H1 (cell line): Measurements from ENCODE around the gene NAGS. TPM values are rescaled to one million over a fixed set of nuclear protein-coding genes. Genes with fewer than 3 reads are reported as not detected.

Experiments used
- CTCF ChIA-PET: fragments of 300-600 bp; sonication (Branson Sonifier 250); formaldehyde crosslinking; loops from one replicate; lab custom pipeline; 2021; ENCODE audit not compliant: partially characterized antibody; lab: Charles Lee
- POLR2A ChIA-PET: fragments of 300-600 bp; sonication (Branson Sonifier 250); formaldehyde crosslinking; loops from one replicate; lab custom pipeline; 2021; ENCODE audit warnings: inconsistent platforms; ENCODE audit not compliant: partially characterized antibody; lab: Charles Lee
- DNase-seq, 2 experiments: peaks; one replicate each; pipeline versions ENCODE4 v3.0.0 to v3.0.0-alpha.2; 2010 to 2022; ENCODE audit warnings: low spot score in 2 of 2, low read depth in 1 of 2, mixed read lengths in 1 of 2
- FAIRE-seq: peaks from 2 replicates; lab custom pipeline; 2011; peaks lifted over from hg19 to GRCh38; lab: Jason Lieb, UNC
- H2AFZ ChIP-seq: 2 replicates; pipeline ENCODE4 v1.8.1; 2012; ENCODE audit warnings: low read length, inconsistent platforms
- H2AK5ac ChIP-seq: 2 replicates; pipeline ENCODE4 v1.6.1; 2013; ENCODE audit warnings: low read depth, low read length
- H2BK120ac ChIP-seq: replicated peaks from 2 replicates; pipeline ENCODE3; 2013; ENCODE audit warnings: low read depth, low read length, inconsistent platforms
- H2BK12ac ChIP-seq: 2 replicates; pipeline ENCODE4 v1.6.1; 2013; ENCODE audit warnings: low read depth, low read length
- H2BK15ac ChIP-seq: 2 replicates; pipeline ENCODE4 v1.6.1; 2013; ENCODE audit warnings: low read length
- H2BK20ac ChIP-seq: 2 replicates; pipeline ENCODE4 v1.6.1; 2013; ENCODE audit warnings: low read length
- H2BK5ac ChIP-seq: 2 replicates; pipeline ENCODE4 v1.6.1; 2013; ENCODE audit warnings: low read depth, low read length
- H3K14ac ChIP-seq: 2 replicates; pipeline ENCODE4 v1.6.1; 2013; ENCODE audit warnings: inconsistent platforms; ENCODE audit not compliant: insufficient read length
- H3K18ac ChIP-seq: 2 replicates; pipeline ENCODE4 v1.6.1; 2013; ENCODE audit warnings: low read length; ENCODE audit errors: extremely low read depth
- H3K23ac ChIP-seq: 2 replicates; pipeline ENCODE4 v1.6.1; 2013; ENCODE audit warnings: inconsistent platforms; ENCODE audit not compliant: insufficient read length
- H3K23me2 ChIP-seq: 2 replicates; pipeline ENCODE4 v1.6.1; 2013; ENCODE audit warnings: low read depth, low read length
- H3K27ac ChIP-seq: 2 replicates; pipeline ENCODE4 v1.6.1; 2011; ENCODE audit warnings: low read depth, low read length, inconsistent platforms
- H3K27me3 ChIP-seq, 4 experiments: replicated peaks in 1 of 4; 1 replicate in 1 of 4; 2 replicates in 3 of 4; pipeline versions ENCODE4 v1.6.1 to v1.8.1; 2011 to 2013; ENCODE audit warnings: low read length in 3 of 4, mild to moderate bottlenecking in 3 of 4, inconsistent platforms in 2 of 4, mixed read lengths in 2 of 4, moderate library complexity in 1 of 4; ENCODE audit not compliant: control insufficient read depth in 3 of 4, insufficient read depth in 3 of 4; ENCODE audit errors: extremely low read depth in 1 of 4
- H3K36me3 ChIP-seq, 4 experiments: 2 replicates each; pipeline versions ENCODE4 v1.6.1 to v1.8.1; 2011 to 2013; ENCODE audit warnings: mild to moderate bottlenecking in 4 of 4, low read length in 3 of 4, moderate library complexity in 2 of 4, control low read depth in 1 of 4, inconsistent platforms in 1 of 4; ENCODE audit not compliant: insufficient read depth in 4 of 4, control insufficient read depth in 2 of 4
- H3K4ac ChIP-seq: replicated peaks from 2 replicates; pipeline ENCODE3; 2013; ENCODE audit warnings: low read length, low read depth, mixed read lengths, inconsistent platforms; ENCODE audit not compliant: insufficient read length
- H3K4me1 ChIP-seq, 4 experiments: replicated peaks in 1 of 4; 1 replicate in 1 of 4; 2 replicates in 3 of 4; pipeline versions ENCODE4 v1.6.1 to v1.8.1; 2011 to 2013; ENCODE audit warnings: low read length in 3 of 4, inconsistent platforms in 2 of 4, mixed read lengths in 1 of 4; ENCODE audit not compliant: insufficient read depth in 4 of 4, control insufficient read depth in 3 of 4
- H3K4me2 ChIP-seq, 2 experiments: 2 replicates each; pipeline versions ENCODE4 v1.6.1 to v1.8.1; 2011 to 2013; ENCODE audit warnings: low read depth in 2 of 2, low read length in 2 of 2, control low read depth in 1 of 2, inconsistent platforms in 1 of 2, mild to moderate bottlenecking in 1 of 2; ENCODE audit not compliant: insufficient read depth in 1 of 2
- H3K4me3 ChIP-seq, 4 experiments: fragments of 200-600, 300-600 bp in 1 of 4; sonication (generic), shearing (Covaris generic), sonication (Bioruptor Twin) in 1 of 4; 2 replicates each; pipeline versions ENCODE4 v1.5.1 to v1.8.1; 2011 to 2016; ENCODE audit warnings: low read length in 4 of 4, low read depth in 3 of 4, control low read depth in 2 of 4, inconsistent platforms in 2 of 4, mild to moderate bottlenecking in 2 of 4, mixed read lengths in 1 of 4, moderate library complexity in 1 of 4; ENCODE audit not compliant: insufficient read depth in 2 of 4; ENCODE audit errors: extremely low read depth in 1 of 4
- H3K56ac ChIP-seq: replicated peaks from 2 replicates; pipeline ENCODE3; 2013; ENCODE audit warnings: low read depth, mild to moderate bottlenecking, mixed read lengths, low read length, inconsistent platforms; ENCODE audit not compliant: insufficient read length
- H3K79me1 ChIP-seq: 2 replicates; pipeline ENCODE4 v1.6.1; 2013; ENCODE audit warnings: low read depth, low read length, control low read depth
- H3K79me2 ChIP-seq, 2 experiments: 2 replicates each; pipeline versions ENCODE4 v1.6.1 to v1.8.1; 2012 to 2013; ENCODE audit warnings: low read length in 2 of 2, mild to moderate bottlenecking in 2 of 2, inconsistent platforms in 1 of 2; ENCODE audit not compliant: insufficient read depth in 2 of 2, control insufficient read depth in 1 of 2
- H3K9ac ChIP-seq, 4 experiments: replicated peaks in 1 of 4; 1 replicate in 1 of 4; 2 replicates in 3 of 4; pipeline versions ENCODE4 v1.6.1 to v1.8.1; 2011 to 2013; ENCODE audit warnings: low read depth in 3 of 4, low read length in 3 of 4, control low read depth in 2 of 4, mild to moderate bottlenecking in 2 of 4, moderate library complexity in 2 of 4, inconsistent platforms in 1 of 4; ENCODE audit errors: extremely low read depth in 1 of 4
- H3K9me3 ChIP-seq, 2 experiments: 2 replicates each; pipeline versions ENCODE4 v1.6.1 to v1.8.1; 2012 to 2013; ENCODE audit warnings: mild to moderate bottlenecking in 2 of 2, moderate library complexity in 2 of 2, control low read depth in 1 of 2, inconsistent platforms in 1 of 2, low read depth in 1 of 2, low read length in 1 of 2, mixed read lengths in 1 of 2; ENCODE audit not compliant: insufficient read depth in 2 of 2
- H4K20me1 ChIP-seq, 2 experiments: replicated peaks in 1 of 2; 2 replicates each; pipeline versions ENCODE3 to v1.8.1; 2011 to 2013; ENCODE audit warnings: inconsistent platforms in 2 of 2, low read length in 2 of 2, mild to moderate bottlenecking in 1 of 2; ENCODE audit not compliant: insufficient read depth in 2 of 2, control insufficient read depth in 1 of 2
- H4K5ac ChIP-seq: 2 replicates; pipeline ENCODE4 v1.6.1; 2013; ENCODE audit warnings: low read length, low read depth, mixed read lengths, inconsistent platforms; ENCODE audit not compliant: insufficient read length
- H4K8ac ChIP-seq: 2 replicates; pipeline ENCODE4 v1.8.0; 2013; ENCODE audit warnings: mild to moderate bottlenecking, moderate library complexity, low read length, inconsistent platforms; ENCODE audit not compliant: insufficient read depth; ENCODE audit errors: extremely low read depth
- H4K91ac ChIP-seq: replicated peaks from 2 replicates; pipeline ENCODE3; 2013; ENCODE audit warnings: low read length, mixed read lengths, inconsistent platforms; ENCODE audit not compliant: insufficient read length
- ASH2L ChIP-seq: fragments of 200-600, 300-600 bp; sonication (generic); IDR thresholded peaks from one replicate; pipeline ENCODE4 v1.7.1; 2017; ENCODE audit warnings: low read length
- BRCA1 ChIP-seq: IDR thresholded peaks from 2 replicates; pipeline ENCODE4 v1.6.1; 2012; ENCODE audit warnings: low read depth, low read length, improper control_type of control experiment
- CREB1 ChIP-seq: IDR thresholded peaks from 2 replicates; pipeline ENCODE4 v1.6.1; 2012; ENCODE audit warnings: inconsistent platforms
- EGR1 ChIP-seq: IDR thresholded peaks from 2 replicates; pipeline ENCODE4 v1.6.1; 2011; ENCODE audit warnings: low read depth, low read length, borderline replicate concordance
- GTF2F1 ChIP-seq: IDR thresholded peaks from 2 replicates; pipeline ENCODE4 v1.6.1; 2012; ENCODE audit warnings: low read depth, low read length, improper control_type of control experiment, borderline replicate concordance
- KDM5A ChIP-seq: fragments of 200-600 bp; IDR thresholded peaks from 2 replicates; pipeline ENCODE4 v1.7.1; 2012; ENCODE audit warnings: mild to moderate bottlenecking, low read length, inconsistent platforms, mixed read lengths
- POLR2AphosphoS5 ChIP-seq: IDR thresholded peaks from 2 replicates; pipeline ENCODE4 v1.6.1; 2011; ENCODE audit warnings: low read depth, low read length
- ZNF274 ChIP-seq: IDR thresholded peaks from 2 replicates; pipeline ENCODE4 v1.7.0; 2012; ENCODE audit warnings: low read length, borderline replicate concordance; ENCODE audit errors: extremely low read depth
- WGBS, 2 experiments: shearing (Covaris generic) in 1 of 2; methylation state at CpG; one replicate each; pipeline versions ENCODE4 v1.1.6 to v1.1.7; 2013 to 2015; ENCODE audit warnings: low lambda C conversion rate in 2 of 2, mixed read lengths in 2 of 2, inconsistent platforms in 1 of 2, low coverage in 1 of 2, missing lambda C conversion rate in 1 of 2; ENCODE audit not compliant: insufficient replicate concordance in 2 of 2, insufficient coverage in 1 of 2, insufficient read length in 1 of 2; ENCODE audit errors: extremely low coverage in 1 of 2, missing lambda C conversion rate in 1 of 2; 5-methylcytosine and 5-hydroxymethylcytosine counted together
- polyA plus RNA-seq, 7 experiments: library from polyadenylated mRNA; depleted of rRNA in 3 of 7; stranded (reverse) in 5 of 7; unstranded in 2 of 7; fragments of >200 nt in 5 of 7; fragments of 200-250 nt in 2 of 7; gene quantifications; 1 replicate in 5 of 7; 2 replicates in 1 of 7; 4 replicates in 1 of 7; pipeline versions ENCODE4 v1.2.1 to v1.2.3, GENCODE V29; 2011 to 2013; ENCODE audit warnings: missing spikeins in 2 of 7, mixed read lengths in 2 of 7
- total RNA-seq: library from RNA; stranded (reverse); fragmentation: NEBNext Ultra II Directional; extraction: Animal tissue kit (Norgen Biotek cat#: 25700); gene quantifications from 2 replicates; pipeline ENCODE4 v1.2.1, GENCODE V29; 2021
- TF ChIP-seq, protein P1 (sequence below): IDR thresholded peaks from 2 replicates; pipeline ENCODE4 v1.6.1; 2011; ENCODE audit warnings: low read length, improper control_type of control experiment
- TF ChIP-seq, protein P2 (sequence below): IDR thresholded peaks from 2 replicates; pipeline ENCODE4 v1.6.1; 2012; ENCODE audit warnings: inconsistent platforms

NAGS gene
- total and polyA plus RNA-seq, 2 of the 8 experiments (the other 6 are each of a cell fraction or from before 2014, with no cell fraction given) = 4.0 to 5.1 TPM

DNA sequence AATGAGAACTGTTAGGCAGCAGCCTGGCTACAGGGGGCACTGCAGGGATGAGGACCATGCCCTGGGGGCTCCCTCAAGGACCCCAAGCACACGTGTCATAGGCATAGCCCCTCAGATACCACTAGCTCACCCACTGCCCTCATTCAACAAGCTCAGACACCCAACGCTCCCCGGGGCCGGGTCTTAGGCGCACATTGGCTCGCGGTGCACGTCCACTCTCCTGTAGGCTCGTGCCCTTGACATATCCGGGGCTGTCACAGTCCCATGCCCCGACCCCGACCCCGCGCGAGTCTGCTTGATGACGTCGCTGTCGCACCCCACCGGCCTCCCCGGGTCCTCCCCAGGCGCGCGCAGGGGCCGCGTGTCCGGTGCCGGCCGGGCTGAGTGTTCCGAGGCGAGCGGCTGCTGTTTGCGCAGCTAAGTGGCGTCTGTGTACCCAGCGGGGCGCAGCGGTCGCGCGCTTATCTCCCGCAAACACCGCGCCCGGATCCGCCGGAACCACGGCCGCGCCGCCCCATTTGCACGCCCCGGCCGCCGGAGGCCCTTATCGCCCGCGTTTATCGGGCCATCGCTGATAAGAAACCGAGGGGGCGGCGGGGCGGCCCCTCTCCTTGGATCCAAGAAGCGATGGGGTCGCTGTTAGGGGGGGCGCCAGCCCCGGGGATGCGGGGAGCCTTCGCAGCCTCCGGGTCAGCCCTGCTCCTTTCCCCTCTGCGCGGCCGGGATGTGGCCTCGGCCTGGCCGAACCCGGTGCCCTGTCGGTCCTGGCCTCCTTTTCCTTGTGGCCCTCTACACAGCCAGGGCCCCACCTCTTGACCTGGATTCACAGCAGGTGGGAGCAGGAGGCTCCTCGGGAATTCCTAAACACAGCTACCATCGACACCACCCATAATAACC is 20.7 kb upstream of the NAGS start:
- H3K27me3 ChIP-seq = peaks cover 0 to 5% (median 4%) of the 10 kb centered on the region in 4 experiments; a peak in 3 of 7 replicates
- H4K5ac ChIP-seq = no peak overlapping the region
- H2BK20ac ChIP-seq = no peak overlapping the region
- H2BK15ac ChIP-seq = peak overlapping the region; percentile 72; the same call in 1 of the 2 replicates
- H3K9me3 ChIP-seq = no peaks in the 10 kb centered on the region
- H3K4me1 ChIP-seq = peaks cover 0 to 4% (median 2%) of the 10 kb centered on the region in 4 experiments; a peak in 4 of 7 replicates
- DNase-seq = peak in 1 of 2 experiments; percentile 82
- no peak overlapping the region for H2BK12ac ChIP-seq
- H3K23me2 ChIP-seq = peaks cover 6% of the 10 kb centered on the region
- H2BK120ac ChIP-seq = no peak overlapping the region
- ChIA-PET CTCF (interaction anchor here (0.6 to 22.7 kb wide), 34 partner anchors 9 to 520 kb away, joined by 3 to 416 read pairs (median 4); partner anchors contain the start of genes ASB16, NAGS, PPY and PYY), POLR2A (interaction anchor here (0.6 to 1.9 kb wide), 6 partner anchors 23 to 82 kb away, joined by 3 to 9 read pairs (median 4); partner anchors contain the start of gene PPY)
- peak overlapping the region in 1 of 4 experiments; percentile 64; a peak in 1 of 7 replicates for H3K9ac ChIP-seq
- H2BK5ac ChIP-seq = no peak overlapping the region
- no peaks in the 10 kb centered on the region for H3K79me2 ChIP-seq
- no peaks in the 10 kb centered on the region for H4K20me1 ChIP-seq
- no peak overlapping the region for H3K18ac ChIP-seq
- H3K4me2 ChIP-seq = peak overlapping the region; percentile 59 to 89
- H3K4ac ChIP-seq = no peak overlapping the region
- H3K79me1 ChIP-seq = no peaks in the 10 kb centered on the region
- H3K14ac ChIP-seq = no peak overlapping the region
- no peak overlapping the region for H2AK5ac ChIP-seq
- no peaks in the 10 kb centered on the region for H3K36me3 ChIP-seq
- FAIRE-seq = no peak
- H4K8ac ChIP-seq = peak overlapping the region; percentile 53
- H3K23ac ChIP-seq = no peak overlapping the region
- WGBS, 2 experiments = 2% methylated on average over 74 of the region's 78 CpGs; no CpG with 5 or more reads in 1 of the 2 experiments
- H2AFZ ChIP-seq = peak overlapping the region; percentile 70; the same call in 1 of the 2 replicates
- H3K56ac ChIP-seq = no peak overlapping the region
- no peak overlapping the region for H4K91ac ChIP-seq
- peak overlapping the region; percentile 53 to 75 (median 60) for H3K4me3 ChIP-seq
- no peak overlapping the region for H3K27ac ChIP-seq
- TF ChIP-seq GTF2F1 (no peak), KDM5A (no peak), ASH2L (peak; percentile 66), ZNF274 (no peak), CREB1 (peak; percentile 77), BRCA1 (no peak), EGR1 (0 out of 2 replicates have a peak, but pooled peaks have one; percentile 19), POLR2AphosphoS5 (no peak)
- TF ChIP-seq, protein P1, sequence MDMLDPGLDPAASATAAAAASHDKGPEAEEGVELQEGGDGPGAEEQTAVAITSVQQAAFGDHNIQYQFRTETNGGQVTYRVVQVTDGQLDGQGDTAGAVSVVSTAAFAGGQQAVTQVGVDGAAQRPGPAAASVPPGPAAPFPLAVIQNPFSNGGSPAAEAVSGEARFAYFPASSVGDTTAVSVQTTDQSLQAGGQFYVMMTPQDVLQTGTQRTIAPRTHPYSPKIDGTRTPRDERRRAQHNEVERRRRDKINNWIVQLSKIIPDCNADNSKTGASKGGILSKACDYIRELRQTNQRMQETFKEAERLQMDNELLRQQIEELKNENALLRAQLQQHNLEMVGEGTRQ = no peak
- TF ChIP-seq, protein P2, sequence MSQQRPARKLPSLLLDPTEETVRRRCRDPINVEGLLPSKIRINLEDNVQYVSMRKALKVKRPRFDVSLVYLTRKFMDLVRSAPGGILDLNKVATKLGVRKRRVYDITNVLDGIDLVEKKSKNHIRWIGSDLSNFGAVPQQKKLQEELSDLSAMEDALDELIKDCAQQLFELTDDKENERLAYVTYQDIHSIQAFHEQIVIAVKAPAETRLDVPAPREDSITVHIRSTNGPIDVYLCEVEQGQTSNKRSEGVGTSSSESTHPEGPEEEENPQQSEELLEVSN = no peak
